ENCODE measurements around the gene HMBS. TPM values are rescaled to one million over a fixed set of nuclear protein-coding genes. Genes with fewer than 3 reads are reported as not detected.
"Not testable (repeated sequence)": the region's sequence is repeated elsewhere in the genome, so short reads cannot be mapped to it uniquely, and the experiment has no call there.

HMBS gene
- total RNA-seq, 1 experiment from 2014 or later, result 56.3 TPM

- no peak for DNase-seq (ENCODE audit: low read depth)
- in situ Hi-C loops (cut with HindIII; ENCODE audit: low pct_unique_long_range_greater_than_20kb, low sequenced_read_pairs), result loop anchor here (25.0 kb wide), 1 partner anchor 200 kb away; the partner anchor contains the start of gene MCAM
Observed at GRCh38 chr11:119112314-119113020, 27.8 kb downstream of the HMBS start.

GRCh38 chr11:119113716-119114115 lies 29.0 kb downstream of the HMBS start:
- DNase-seq (ENCODE audit: low read depth), result no peak
- in situ Hi-C loops (cut with HindIII; ENCODE audit: low pct_unique_long_range_greater_than_20kb, low sequenced_read_pairs), result loop anchor here (25.0 kb wide), 1 partner anchor 199 kb away; the partner anchor contains the start of gene MCAM

DNA sequence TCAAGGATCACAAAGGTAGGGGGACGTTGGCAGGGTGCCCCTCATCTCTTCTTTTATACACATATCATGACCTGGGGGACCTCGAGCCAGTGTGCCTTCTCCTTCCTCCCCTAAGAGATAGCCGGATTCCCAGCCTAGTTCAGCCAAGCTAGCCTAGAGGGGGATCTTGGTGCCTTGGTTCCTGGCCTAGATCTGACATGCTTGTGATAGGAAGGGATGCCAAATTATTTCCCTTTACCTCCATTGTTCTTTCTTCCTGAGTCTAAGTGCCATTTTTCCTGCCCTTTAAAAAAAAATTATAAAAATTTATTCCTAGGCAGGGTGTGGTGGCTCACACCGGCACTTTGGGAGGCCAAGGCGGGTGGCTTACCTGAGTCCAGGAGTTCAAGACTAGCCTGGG lies 29.7 kb downstream of the HMBS start:
- no peak for DNase-seq (ENCODE audit: low read depth)

DNA sequence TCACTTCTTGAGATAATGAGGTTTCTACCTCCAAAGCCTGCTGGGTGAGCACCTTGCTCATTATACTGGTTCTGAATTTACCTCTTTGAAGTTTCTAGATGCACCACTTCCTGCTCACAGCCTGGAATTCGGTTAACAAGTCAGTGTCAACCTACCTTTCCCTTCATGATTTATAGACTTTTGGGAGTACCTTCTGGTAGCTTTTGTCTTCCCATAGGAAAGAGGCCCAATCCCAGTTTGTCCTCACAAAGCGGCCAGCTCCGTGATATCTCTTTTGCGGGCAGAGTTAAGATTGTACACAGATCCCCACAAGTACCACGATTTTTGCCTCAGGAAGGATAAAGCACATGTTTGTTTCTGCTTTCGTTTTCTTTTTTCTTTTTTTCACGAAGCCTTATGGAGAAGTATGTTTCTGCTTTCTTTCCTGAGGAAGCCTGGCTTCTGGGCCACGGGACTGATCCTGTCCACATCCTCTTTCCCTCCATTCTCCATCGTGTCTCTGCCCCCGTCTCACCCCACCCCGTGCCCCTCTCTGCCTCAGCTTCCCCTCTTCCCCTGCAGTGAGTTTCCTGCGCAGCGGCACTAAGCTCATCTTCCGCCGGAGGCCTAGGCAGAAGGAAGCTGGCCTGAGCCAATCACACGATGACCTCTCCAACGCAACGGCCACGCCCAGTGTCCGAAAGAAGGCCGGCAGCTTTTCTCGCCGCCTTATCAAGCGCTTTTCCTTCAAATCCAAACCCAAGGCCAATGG lies 31.0 kb downstream of the HMBS start:
- DNase-seq (ENCODE audit: low read depth), result no peak
- in situ Hi-C loops (cut with HindIII; ENCODE audit: low pct_unique_long_range_greater_than_20kb, low sequenced_read_pairs), result loop anchor here (25.0 kb wide), 1 partner anchor 197 kb away; the partner anchor contains the start of gene MCAM

More for the DNA sequence above, 29.7 kb downstream of the HMBS start:
- in situ Hi-C loops (cut with HindIII; ENCODE audit: low pct_unique_long_range_greater_than_20kb, low sequenced_read_pairs), result loop anchor here (25.0 kb wide), 1 partner anchor 198 kb away; the partner anchor contains the start of gene MCAM

DNA sequence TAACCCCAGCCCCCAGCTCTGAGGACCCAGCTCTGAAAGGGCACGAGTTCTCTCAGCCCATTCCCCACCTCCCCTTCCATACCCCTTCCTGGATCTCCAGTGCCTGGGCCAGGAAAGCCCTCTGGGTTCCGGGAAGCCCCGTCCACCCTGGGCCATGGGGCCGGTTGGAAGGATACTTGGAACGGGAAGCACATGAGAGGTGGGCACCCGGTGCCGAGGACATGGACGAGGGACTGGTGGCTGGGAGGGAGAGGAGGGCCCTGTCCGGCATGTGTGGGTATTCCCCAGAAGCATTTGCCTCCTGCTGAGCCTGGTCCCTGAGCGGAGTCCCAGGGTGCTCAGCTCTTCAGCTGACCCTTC lies 31.5 kb downstream of the HMBS start:
- in situ Hi-C loops (cut with HindIII; ENCODE audit: low pct_unique_long_range_greater_than_20kb, low sequenced_read_pairs), result loop anchor here (25.0 kb wide), 1 partner anchor 196 kb away; the partner anchor contains the start of gene MCAM

GRCh38 chr11:119116601-119117000 lies 31.9 kb downstream of the HMBS start:
- DNase-seq (ENCODE audit: low read depth), result no peak
- in situ Hi-C loops (cut with HindIII; ENCODE audit: low pct_unique_long_range_greater_than_20kb, low sequenced_read_pairs), result loop anchor here (25.0 kb wide), 1 partner anchor 196 kb away; the partner anchor contains the start of gene MCAM

More for the DNA sequence above, 31.5 kb downstream of the HMBS start:
- DNase-seq (ENCODE audit: low read depth), result no peak

DNA sequence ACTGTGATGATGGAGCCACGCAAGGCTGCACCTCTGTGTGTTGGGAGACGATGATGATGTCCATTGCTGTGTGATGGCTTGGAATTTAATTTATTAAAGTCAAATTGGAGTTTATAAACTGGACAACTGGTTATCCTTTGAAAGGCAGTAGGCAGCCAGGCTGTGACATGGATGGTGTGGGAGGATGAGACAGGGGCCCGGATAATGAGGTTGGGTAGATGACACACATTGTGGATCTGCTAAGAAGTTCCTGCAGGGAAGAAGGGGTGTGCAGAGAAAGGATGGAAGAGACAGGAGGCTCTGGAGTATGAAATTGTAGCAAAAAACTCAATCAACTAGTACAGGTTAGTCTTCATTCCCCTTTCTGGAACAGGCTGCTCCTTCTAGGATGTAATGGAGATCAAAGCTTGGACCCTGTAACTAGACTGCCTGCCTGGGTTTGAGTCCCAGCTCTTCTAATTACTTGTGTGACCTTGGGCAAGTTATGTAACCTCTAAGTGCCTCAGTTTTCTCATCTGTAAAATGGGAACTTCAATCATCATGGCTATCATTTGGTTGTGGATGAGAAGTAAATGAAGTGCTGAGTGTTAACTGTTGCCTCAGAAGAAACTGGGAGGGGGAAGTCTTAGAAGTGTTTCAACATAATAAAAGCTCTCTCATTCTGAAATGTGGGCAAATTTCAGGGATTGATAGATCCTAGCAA lies 32.5 kb downstream of the HMBS start:
- no peak for DNase-seq (ENCODE audit: low read depth)
- in situ Hi-C loops (cut with HindIII; ENCODE audit: low pct_unique_long_range_greater_than_20kb, low sequenced_read_pairs), result loop anchor here (25.0 kb wide), 1 partner anchor 195 kb away; the partner anchor contains the start of gene MCAM

DNA sequence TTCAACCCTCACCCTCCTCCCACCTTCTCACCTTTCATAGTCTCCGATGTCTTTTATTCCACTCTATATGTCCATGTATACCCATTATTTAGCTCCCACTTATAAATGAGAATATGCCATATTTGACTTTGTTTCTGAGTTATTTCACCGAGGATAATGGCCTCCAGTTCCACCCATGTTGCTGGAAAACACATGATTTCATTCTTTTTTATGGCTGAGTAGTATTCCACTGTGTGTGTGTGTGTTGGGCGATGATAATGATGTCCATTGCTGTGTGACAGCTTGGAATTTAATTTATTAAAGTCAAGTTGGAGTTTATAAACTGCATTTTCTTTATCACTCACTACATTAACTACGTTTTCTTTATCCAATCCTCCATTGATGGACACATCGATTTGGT lies 33.5 kb downstream of the HMBS start:
- in situ Hi-C loops (cut with HindIII; ENCODE audit: low pct_unique_long_range_greater_than_20kb, low sequenced_read_pairs), result loop anchor here (25.0 kb wide), 1 partner anchor 194 kb away; the partner anchor contains the start of gene MCAM
- no peak for DNase-seq (ENCODE audit: low read depth)

DNA sequence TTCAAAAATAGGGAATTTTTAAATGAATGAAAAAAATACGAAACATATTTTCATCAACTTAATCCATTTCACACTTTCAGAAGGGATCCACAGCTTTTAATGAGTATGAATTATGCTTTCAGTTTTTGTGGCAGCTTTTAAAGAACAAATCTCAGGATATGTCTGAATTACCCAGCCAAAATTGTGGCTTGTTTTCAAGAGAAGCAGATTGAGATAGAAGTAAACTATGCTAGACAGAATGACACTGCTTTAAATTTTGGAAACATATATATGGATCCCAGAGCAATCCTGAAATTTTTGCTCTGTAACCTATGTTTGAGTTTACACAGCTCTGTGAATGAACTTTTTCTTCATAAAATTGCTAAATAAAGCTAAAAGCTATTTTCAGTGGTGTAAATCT lies 34.3 kb downstream of the HMBS start:
- in situ Hi-C loops (cut with HindIII; ENCODE audit: low pct_unique_long_range_greater_than_20kb, low sequenced_read_pairs), result loop anchor here (25.0 kb wide), 1 partner anchor 193 kb away; the partner anchor contains the start of gene MCAM
- DNase-seq (ENCODE audit: low read depth), result no peak

DNA sequence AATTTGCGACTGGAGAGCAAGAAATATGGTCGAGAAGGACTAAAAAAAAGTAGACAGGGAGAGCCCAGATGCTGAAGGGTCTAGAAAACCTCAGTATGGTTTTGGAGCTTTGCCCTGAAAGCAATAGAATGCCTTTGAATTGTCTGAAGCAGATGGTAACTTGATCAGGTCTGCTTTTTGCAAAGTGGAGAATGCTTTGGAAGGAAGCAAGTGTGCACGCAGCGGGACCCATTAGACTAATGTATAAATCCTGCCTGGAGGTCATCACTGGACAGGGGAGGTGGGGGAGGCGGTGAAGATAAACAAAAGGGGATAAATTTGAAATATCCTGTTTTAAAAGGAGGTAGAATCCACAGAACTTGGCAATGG lies 35.9 kb downstream of the HMBS start:
- no peak for DNase-seq (ENCODE audit: low read depth)
- in situ Hi-C loops (cut with HindIII; ENCODE audit: low pct_unique_long_range_greater_than_20kb, low sequenced_read_pairs), result loop anchor here (25.0 kb wide), 1 partner anchor 192 kb away; the partner anchor contains the start of gene MCAM

DNA sequence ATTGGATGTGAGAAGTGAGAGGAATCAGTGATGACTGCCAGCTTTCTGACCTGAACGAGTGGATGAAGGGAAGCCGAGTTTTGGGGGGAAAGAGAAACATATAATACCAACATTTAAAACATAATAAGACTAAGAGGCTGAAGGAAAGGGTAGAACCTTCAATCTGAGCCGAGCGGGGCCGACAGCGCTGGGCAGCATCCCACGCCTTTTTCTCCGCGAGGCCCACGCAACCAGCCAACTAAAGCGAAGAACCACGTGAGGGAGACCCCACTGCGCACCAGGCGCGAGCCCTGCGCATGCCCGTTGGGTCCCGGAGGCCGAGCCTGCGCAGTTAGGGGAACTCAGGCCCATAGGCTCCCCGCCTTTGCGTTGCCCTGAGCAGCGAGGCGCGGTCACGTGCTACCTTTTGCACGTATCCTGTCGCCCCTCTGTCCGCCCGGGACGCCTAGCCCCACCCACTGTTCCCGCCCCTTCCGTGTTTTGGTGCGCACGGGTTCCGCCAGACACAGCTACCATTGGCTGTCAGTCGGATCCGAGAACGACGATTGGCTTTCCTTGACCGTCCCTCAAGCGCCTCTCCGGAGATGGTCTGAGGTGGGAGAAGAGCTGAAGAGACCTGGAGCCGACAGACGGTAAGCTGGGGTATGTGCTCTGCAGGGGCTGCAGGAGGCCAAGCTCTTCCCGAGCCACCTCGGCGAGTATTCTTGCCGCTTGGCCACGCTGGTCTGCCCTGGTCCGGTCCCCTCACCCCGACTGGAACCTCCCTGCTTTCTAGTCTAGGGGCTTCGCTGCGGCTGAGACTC lies 36.5 kb downstream of the HMBS start, which contains the start of gene HINFP:
TSS of gene HINFP (plus strand) at position 573 of the 803 bp plus-strand sequence. CDS start 5,365 bp downstream, outside the sequence.
- DNase-seq (ENCODE audit: low read depth), result peak; percentile 95
- in situ Hi-C loops (cut with HindIII; ENCODE audit: low pct_unique_long_range_greater_than_20kb, low sequenced_read_pairs), result loop anchor here (25.0 kb wide), 1 partner anchor 191 kb away; the partner anchor contains the start of gene MCAM

- in situ Hi-C loops (cut with HindIII; ENCODE audit: low pct_unique_long_range_greater_than_20kb, low sequenced_read_pairs), result loop anchor here (25.0 kb wide), 1 partner anchor 191 kb away; the partner anchor contains the start of gene MCAM
- DNase-seq (ENCODE audit: low read depth), result no peak
Observed at GRCh38 chr11:119121811-119122124, 37.1 kb downstream of the HMBS start.

GRCh38 chr11:119125821-119126220 lies 41.1 kb downstream of the HMBS start:
- DNase-seq (ENCODE audit: low read depth), result no peak
- in situ Hi-C loops (cut with HindIII; ENCODE audit: low pct_unique_long_range_greater_than_20kb, low sequenced_read_pairs), result no loop called here

GRCh38 chr11:119126675-119127268 lies 42.1 kb downstream of the HMBS start:
- in situ Hi-C loops (cut with HindIII; ENCODE audit: low pct_unique_long_range_greater_than_20kb, low sequenced_read_pairs), result no loop called here

GRCh38 chr11:119130662-119131061 lies 46.0 kb downstream of the HMBS start:
- DNase-seq (ENCODE audit: low read depth), result no peak
- in situ Hi-C loops (cut with HindIII; ENCODE audit: low pct_unique_long_range_greater_than_20kb, low sequenced_read_pairs), result no loop called here

More at GRCh38 chr11:119126675-119127268, 42.1 kb downstream of the HMBS start:
- no peak for DNase-seq (ENCODE audit: low read depth)

GRCh38 chr11:119134389-119134978 lies 49.8 kb downstream of the HMBS start:
- in situ Hi-C loops (cut with HindIII; ENCODE audit: low pct_unique_long_range_greater_than_20kb, low sequenced_read_pairs), result no loop called here
- DNase-seq (ENCODE audit: low read depth), result no peak

- DNase-seq (ENCODE audit: low read depth); in situ Hi-C loops (cut with HindIII; ENCODE audit: low pct_unique_long_range_greater_than_20kb, low sequenced_read_pairs): not testable (repeated sequence)
Observed at GRCh38 chr11:119139276-119139675, 54.6 kb downstream of the HMBS start.
